H1 (cell line): Measurements from ENCODE around the gene THOC6. TPM values are rescaled to one million over a fixed set of nuclear protein-coding genes. Genes with fewer than 3 reads are reported as not detected.

Source experiments
- CTCF ChIA-PET: fragments of 300-600 bp; sonication (Branson Sonifier 250); formaldehyde crosslinking; loops from one replicate; lab custom pipeline; 2021; ENCODE audit not compliant: partially characterized antibody; lab: Charles Lee
- POLR2A ChIA-PET: fragments of 300-600 bp; sonication (Branson Sonifier 250); formaldehyde crosslinking; loops from one replicate; lab custom pipeline; 2021; ENCODE audit warnings: inconsistent platforms; ENCODE audit not compliant: partially characterized antibody; lab: Charles Lee
- DNase-seq, 2 experiments: peaks; one replicate each; pipeline versions ENCODE4 v3.0.0 to v3.0.0-alpha.2; 2010 to 2022; ENCODE audit warnings: low spot score in 2 of 2, low read depth in 1 of 2, mixed read lengths in 1 of 2
- FAIRE-seq: peaks from 2 replicates; lab custom pipeline; 2011; peaks lifted over from hg19 to GRCh38; lab: Jason Lieb, UNC
- H2AFZ ChIP-seq: 2 replicates; pipeline ENCODE4 v1.8.1; 2012; ENCODE audit warnings: low read length, inconsistent platforms
- H2AK5ac ChIP-seq: 2 replicates; pipeline ENCODE4 v1.6.1; 2013; ENCODE audit warnings: low read depth, low read length
- H2BK120ac ChIP-seq: replicated peaks from 2 replicates; pipeline ENCODE3; 2013; ENCODE audit warnings: low read depth, low read length, inconsistent platforms
- H2BK12ac ChIP-seq: 2 replicates; pipeline ENCODE4 v1.6.1; 2013; ENCODE audit warnings: low read depth, low read length
- H2BK15ac ChIP-seq: 2 replicates; pipeline ENCODE4 v1.6.1; 2013; ENCODE audit warnings: low read length
- H2BK20ac ChIP-seq: 2 replicates; pipeline ENCODE4 v1.6.1; 2013; ENCODE audit warnings: low read length
- H2BK5ac ChIP-seq: 2 replicates; pipeline ENCODE4 v1.6.1; 2013; ENCODE audit warnings: low read depth, low read length
- H3K14ac ChIP-seq: 2 replicates; pipeline ENCODE4 v1.6.1; 2013; ENCODE audit warnings: inconsistent platforms; ENCODE audit not compliant: insufficient read length
- H3K18ac ChIP-seq: 2 replicates; pipeline ENCODE4 v1.6.1; 2013; ENCODE audit warnings: low read length; ENCODE audit errors: extremely low read depth
- H3K23ac ChIP-seq: 2 replicates; pipeline ENCODE4 v1.6.1; 2013; ENCODE audit warnings: inconsistent platforms; ENCODE audit not compliant: insufficient read length
- H3K23me2 ChIP-seq: 2 replicates; pipeline ENCODE4 v1.6.1; 2013; ENCODE audit warnings: low read depth, low read length
- H3K27ac ChIP-seq: 2 replicates; pipeline ENCODE4 v1.6.1; 2011; ENCODE audit warnings: low read depth, low read length, inconsistent platforms
- H3K27me3 ChIP-seq, 4 experiments: replicated peaks in 1 of 4; 1 replicate in 1 of 4; 2 replicates in 3 of 4; pipeline versions ENCODE4 v1.6.1 to v1.8.1; 2011 to 2013; ENCODE audit warnings: low read length in 3 of 4, mild to moderate bottlenecking in 3 of 4, inconsistent platforms in 2 of 4, mixed read lengths in 2 of 4, moderate library complexity in 1 of 4; ENCODE audit not compliant: control insufficient read depth in 3 of 4, insufficient read depth in 3 of 4; ENCODE audit errors: extremely low read depth in 1 of 4
- H3K36me3 ChIP-seq, 4 experiments: 2 replicates each; pipeline versions ENCODE4 v1.6.1 to v1.8.1; 2011 to 2013; ENCODE audit warnings: mild to moderate bottlenecking in 4 of 4, low read length in 3 of 4, moderate library complexity in 2 of 4, control low read depth in 1 of 4, inconsistent platforms in 1 of 4; ENCODE audit not compliant: insufficient read depth in 4 of 4, control insufficient read depth in 2 of 4
- H3K4ac ChIP-seq: replicated peaks from 2 replicates; pipeline ENCODE3; 2013; ENCODE audit warnings: low read length, low read depth, mixed read lengths, inconsistent platforms; ENCODE audit not compliant: insufficient read length
- H3K4me1 ChIP-seq, 4 experiments: replicated peaks in 1 of 4; 1 replicate in 1 of 4; 2 replicates in 3 of 4; pipeline versions ENCODE4 v1.6.1 to v1.8.1; 2011 to 2013; ENCODE audit warnings: low read length in 3 of 4, inconsistent platforms in 2 of 4, mixed read lengths in 1 of 4; ENCODE audit not compliant: insufficient read depth in 4 of 4, control insufficient read depth in 3 of 4
- H3K4me2 ChIP-seq, 2 experiments: 2 replicates each; pipeline versions ENCODE4 v1.6.1 to v1.8.1; 2011 to 2013; ENCODE audit warnings: low read depth in 2 of 2, low read length in 2 of 2, control low read depth in 1 of 2, inconsistent platforms in 1 of 2, mild to moderate bottlenecking in 1 of 2; ENCODE audit not compliant: insufficient read depth in 1 of 2
- H3K4me3 ChIP-seq, 4 experiments: fragments of 200-600, 300-600 bp in 1 of 4; sonication (generic), shearing (Covaris generic), sonication (Bioruptor Twin) in 1 of 4; 2 replicates each; pipeline versions ENCODE4 v1.5.1 to v1.8.1; 2011 to 2016; ENCODE audit warnings: low read length in 4 of 4, low read depth in 3 of 4, control low read depth in 2 of 4, inconsistent platforms in 2 of 4, mild to moderate bottlenecking in 2 of 4, mixed read lengths in 1 of 4, moderate library complexity in 1 of 4; ENCODE audit not compliant: insufficient read depth in 2 of 4; ENCODE audit errors: extremely low read depth in 1 of 4
- H3K56ac ChIP-seq: replicated peaks from 2 replicates; pipeline ENCODE3; 2013; ENCODE audit warnings: low read depth, mild to moderate bottlenecking, mixed read lengths, low read length, inconsistent platforms; ENCODE audit not compliant: insufficient read length
- H3K79me1 ChIP-seq: 2 replicates; pipeline ENCODE4 v1.6.1; 2013; ENCODE audit warnings: low read depth, low read length, control low read depth
- H3K79me2 ChIP-seq, 2 experiments: 2 replicates each; pipeline versions ENCODE4 v1.6.1 to v1.8.1; 2012 to 2013; ENCODE audit warnings: low read length in 2 of 2, mild to moderate bottlenecking in 2 of 2, inconsistent platforms in 1 of 2; ENCODE audit not compliant: insufficient read depth in 2 of 2, control insufficient read depth in 1 of 2
- H3K9ac ChIP-seq, 4 experiments: replicated peaks in 1 of 4; 1 replicate in 1 of 4; 2 replicates in 3 of 4; pipeline versions ENCODE4 v1.6.1 to v1.8.1; 2011 to 2013; ENCODE audit warnings: low read depth in 3 of 4, low read length in 3 of 4, control low read depth in 2 of 4, mild to moderate bottlenecking in 2 of 4, moderate library complexity in 2 of 4, inconsistent platforms in 1 of 4; ENCODE audit errors: extremely low read depth in 1 of 4
- H3K9me3 ChIP-seq, 2 experiments: 2 replicates each; pipeline versions ENCODE4 v1.6.1 to v1.8.1; 2012 to 2013; ENCODE audit warnings: mild to moderate bottlenecking in 2 of 2, moderate library complexity in 2 of 2, control low read depth in 1 of 2, inconsistent platforms in 1 of 2, low read depth in 1 of 2, low read length in 1 of 2, mixed read lengths in 1 of 2; ENCODE audit not compliant: insufficient read depth in 2 of 2
- H4K20me1 ChIP-seq, 2 experiments: replicated peaks in 1 of 2; 2 replicates each; pipeline versions ENCODE3 to v1.8.1; 2011 to 2013; ENCODE audit warnings: inconsistent platforms in 2 of 2, low read length in 2 of 2, mild to moderate bottlenecking in 1 of 2; ENCODE audit not compliant: insufficient read depth in 2 of 2, control insufficient read depth in 1 of 2
- H4K5ac ChIP-seq: 2 replicates; pipeline ENCODE4 v1.6.1; 2013; ENCODE audit warnings: low read length, low read depth, mixed read lengths, inconsistent platforms; ENCODE audit not compliant: insufficient read length
- H4K8ac ChIP-seq: 2 replicates; pipeline ENCODE4 v1.8.0; 2013; ENCODE audit warnings: mild to moderate bottlenecking, moderate library complexity, low read length, inconsistent platforms; ENCODE audit not compliant: insufficient read depth; ENCODE audit errors: extremely low read depth
- H4K91ac ChIP-seq: replicated peaks from 2 replicates; pipeline ENCODE3; 2013; ENCODE audit warnings: low read length, mixed read lengths, inconsistent platforms; ENCODE audit not compliant: insufficient read length
- CBX5 ChIP-seq: fragments of 300-800, 300-1000 bp; sonication (generic); IDR thresholded peaks from 2 replicates; pipeline ENCODE4 v1.7.1; 2016; ENCODE audit warnings: antibody characterized with exemption, low read length, low read depth
- CEBPB ChIP-seq: IDR thresholded peaks from 2 replicates; pipeline ENCODE4 v1.6.1; 2012; ENCODE audit warnings: low read depth, low read length
- CHD2 ChIP-seq: IDR thresholded peaks from 2 replicates; pipeline ENCODE4 v1.6.1; 2012; ENCODE audit warnings: low read length, improper control_type of control experiment
- CTBP2 ChIP-seq: IDR thresholded peaks from 2 replicates; pipeline ENCODE4 v1.7.0; 2011; ENCODE audit warnings: borderline replicate concordance, mild to moderate bottlenecking, moderate library complexity, mixed read lengths, low read length; ENCODE audit not compliant: insufficient read depth, insufficient read length
- E2F6 ChIP-seq: IDR thresholded peaks from 2 replicates; pipeline ENCODE4 v1.6.1; 2012; ENCODE audit warnings: inconsistent platforms
- FOSL1 ChIP-seq: IDR thresholded peaks from 2 replicates; pipeline ENCODE4 v1.6.1; 2011; ENCODE audit warnings: mild to moderate bottlenecking, low read depth, low read length, moderate library complexity; ENCODE audit not compliant: insufficient read depth
- JUN ChIP-seq: IDR thresholded peaks from 2 replicates; pipeline ENCODE4 v1.6.1; 2011; ENCODE audit warnings: low read depth, mild to moderate bottlenecking, improper control_type of control experiment, low read length
- RAD21 ChIP-seq, 2 experiments: IDR thresholded peaks in 1 of 2; conservative IDR thresholded peaks in 1 of 2; 2 replicates each; pipeline ENCODE4 v1.6.1; 2011; ENCODE audit warnings: low read depth in 2 of 2, low read length in 2 of 2, improper control_type of control experiment in 1 of 2, inconsistent platforms in 1 of 2, mild to moderate bottlenecking in 1 of 2, moderate library complexity in 1 of 2
- RFX5 ChIP-seq: IDR thresholded peaks from 2 replicates; pipeline ENCODE4 v1.6.1; 2011; ENCODE audit warnings: low read depth, low read length, improper control_type of control experiment, borderline replicate concordance
- SIN3A ChIP-seq, 2 experiments: IDR thresholded peaks in 1 of 2; conservative IDR thresholded peaks in 1 of 2; 2 replicates each; pipeline ENCODE4 v1.6.1; 2011 to 2012; ENCODE audit warnings: low read length in 2 of 2, improper control_type of control experiment in 1 of 2, low read depth in 1 of 2, mild to moderate bottlenecking in 1 of 2
- SP4 ChIP-seq: IDR thresholded peaks from 2 replicates; pipeline ENCODE4 v1.6.1; 2012; ENCODE audit warnings: low read length, inconsistent platforms
- TAF1 ChIP-seq: IDR thresholded peaks from 2 replicates; pipeline ENCODE4 v1.6.1; 2011; ENCODE audit warnings: mild to moderate bottlenecking, low read depth, low read length
- WGBS, 2 experiments: shearing (Covaris generic) in 1 of 2; methylation state at CpG; one replicate each; pipeline versions ENCODE4 v1.1.6 to v1.1.7; 2013 to 2015; ENCODE audit warnings: low lambda C conversion rate in 2 of 2, mixed read lengths in 2 of 2, inconsistent platforms in 1 of 2, low coverage in 1 of 2, missing lambda C conversion rate in 1 of 2; ENCODE audit not compliant: insufficient replicate concordance in 2 of 2, insufficient coverage in 1 of 2, insufficient read length in 1 of 2; ENCODE audit errors: extremely low coverage in 1 of 2, missing lambda C conversion rate in 1 of 2; 5-methylcytosine and 5-hydroxymethylcytosine counted together
- polyA plus RNA-seq, 7 experiments: library from polyadenylated mRNA; depleted of rRNA in 3 of 7; stranded (reverse) in 5 of 7; unstranded in 2 of 7; fragments of >200 nt in 5 of 7; fragments of 200-250 nt in 2 of 7; gene quantifications; 1 replicate in 5 of 7; 2 replicates in 1 of 7; 4 replicates in 1 of 7; pipeline versions ENCODE4 v1.2.1 to v1.2.3, GENCODE V29; 2011 to 2013; ENCODE audit warnings: missing spikeins in 2 of 7, mixed read lengths in 2 of 7
- total RNA-seq: library from RNA; stranded (reverse); fragmentation: NEBNext Ultra II Directional; extraction: Animal tissue kit (Norgen Biotek cat#: 25700); gene quantifications from 2 replicates; pipeline ENCODE4 v1.2.1, GENCODE V29; 2021

The THOC6 gene
- total and polyA plus RNA-seq, 2 of the 8 experiments (the other 6 are each of a cell fraction or from before 2014, with no cell fraction given) = 78.5 to 111 TPM

- H3K9ac ChIP-seq = no peak overlapping the region
- H3K14ac ChIP-seq = no peak overlapping the region
- no peaks in the 10 kb centered on the region for H3K79me1 ChIP-seq
- no peaks in the 10 kb centered on the region; a peak in 1 of 7 replicates for H3K27me3 ChIP-seq
- no peak overlapping the region for H3K4me3 ChIP-seq
- peaks cover 0 to 4% of the 10 kb centered on the region in 2 experiments for H4K20me1 ChIP-seq
- H3K79me2 ChIP-seq = no peaks in the 10 kb centered on the region
- H4K5ac ChIP-seq = no peak overlapping the region
- H2BK20ac ChIP-seq = no peak overlapping the region
- H2BK120ac ChIP-seq = no peak overlapping the region
- H3K4me1 ChIP-seq = peaks cover 0 to 2% (median 0%) of the 10 kb centered on the region in 4 experiments; a peak in 1 of 7 replicates
- no peak overlapping the region for H3K4ac ChIP-seq
- H2BK15ac ChIP-seq = no peak overlapping the region
- ChIA-PET POLR2A (interaction anchor here (0.7 to 3.8 kb wide), 12 partner anchors 15 to 62 kb away, joined by 3 to 31 read pairs (median 4); partner anchors contain the start of genes HCFC1R1, THOC6 and ZSCAN10), CTCF (interaction anchor here (0.7 to 2.7 kb wide), 16 partner anchors 9 to 93 kb away, joined by 3 to 13 read pairs (median 4); no protein-coding TSS in a partner anchor)
- no peak overlapping the region for H2AK5ac ChIP-seq
- no peak overlapping the region for H3K18ac ChIP-seq
- H3K23ac ChIP-seq = no peak overlapping the region
- H3K9me3 ChIP-seq = no peaks in the 10 kb centered on the region
- no peak overlapping the region for H4K91ac ChIP-seq
- H4K8ac ChIP-seq = no peak overlapping the region; the same call in 1 of the 2 replicates
- H3K23me2 ChIP-seq = no peaks in the 10 kb centered on the region
- no peak for FAIRE-seq
- no peak overlapping the region for H2BK5ac ChIP-seq
- H3K56ac ChIP-seq = no peak overlapping the region
- no peak overlapping the region for H2AFZ ChIP-seq
- no peaks in the 10 kb centered on the region for H3K36me3 ChIP-seq
- WGBS, 2 experiments = 86% methylated on average over 9 of the region's 9 CpGs; no CpG with 5 or more reads in 1 of the 2 experiments
- no peak for DNase-seq
- H2BK12ac ChIP-seq = no peak overlapping the region
- no peak overlapping the region for H3K27ac ChIP-seq
- H3K4me2 ChIP-seq = no peak overlapping the region
- no peak for TF ChIP-seq RFX5
- TF ChIP-seq JUN = no peak
- TF ChIP-seq SIN3A (conservative IDR thresholded peaks at IDR 0.05 in 1 of 2, IDR thresholded peaks at IDR 0.05 in 1 of 2; ENCODE audit: low read depth in 1 of 2, low read length in 2 of 2) = no peak
- TF ChIP-seq TAF1 = no peak
- no peak for TF ChIP-seq CEBPB
- no peak for TF ChIP-seq SP4
- TF ChIP-seq CTBP2 = no peak
- no peak for TF ChIP-seq CHD2
- no peak for TF ChIP-seq RAD21 (IDR thresholded peaks at IDR 0.05 in 1 of 2, conservative IDR thresholded peaks at IDR 0.05 in 1 of 2; ENCODE audit: low read depth in 2 of 2, low read length in 2 of 2)
- no peak for TF ChIP-seq CBX5
- TF ChIP-seq E2F6 = no peak
- TF ChIP-seq FOSL1 = no peak
Observed at GRCh38 chr16:3070608-3071111, 46.8 kb downstream of the THOC6 start.
